ENCODE data around the gene CCNG2. TPM values are rescaled to one million over a fixed set of nuclear protein-coding genes. Genes with fewer than 3 reads are reported as not detected.

Gene CCNG2
- total and polyA plus RNA-seq, 10 donors = 20.2 to 106 (median 58.0) TPM

- TF ChIP-seq CTCF (IDR thresholded peaks at IDR 0.05 in 8 of 11, conservative IDR thresholded peaks at IDR 0.05 in 3 of 11) (peak in 8 of 11 experiments; percentile 9 to 44 (median 32)), POLR2A (IDR thresholded peaks at IDR 0.05) (peak in 1 of 3 donors; percentile 21), POLR2AphosphoS5 (IDR thresholded peaks at IDR 0.05) (peak; percentile 55 to 83 (median 75))
- Histone ChIP-seq H3K4me1 (peaks cover 13 to 86% (median 59%) of the 10 kb centered on the region in 6 donors), H3K36me3 (peaks cover 0 to 45% (median 29%) of the 10 kb centered on the region in 6 donors), H3K27me3 (replicated peaks in 1 of 7) (no peaks in the 10 kb centered on the region), H3K9me3 (no peaks in the 10 kb centered on the region), H3K4me3 (peak overlapping the region; percentile 81 to 99 (median 96)), H3K27ac (peak overlapping the region; percentile 81 to 99 (median 98))
- intact Hi-C loops (cut with DNase I; ENCODE audit: low total_unique reads) = loop anchor here (5.0 to 10.0 kb wide), 2 partner anchors 63 to 86 kb away; no protein-coding TSS in a partner anchor
- WGBS, 5 donors = 0 to 2% (median 0%) methylated on average over 30 to 53 of the region's 53 CpGs
- DNase-seq = peak; percentile 97
These were observed 966 bp downstream of the CCNG2 start for GRCh38 chr4:77157859-77158486.

DNA sequence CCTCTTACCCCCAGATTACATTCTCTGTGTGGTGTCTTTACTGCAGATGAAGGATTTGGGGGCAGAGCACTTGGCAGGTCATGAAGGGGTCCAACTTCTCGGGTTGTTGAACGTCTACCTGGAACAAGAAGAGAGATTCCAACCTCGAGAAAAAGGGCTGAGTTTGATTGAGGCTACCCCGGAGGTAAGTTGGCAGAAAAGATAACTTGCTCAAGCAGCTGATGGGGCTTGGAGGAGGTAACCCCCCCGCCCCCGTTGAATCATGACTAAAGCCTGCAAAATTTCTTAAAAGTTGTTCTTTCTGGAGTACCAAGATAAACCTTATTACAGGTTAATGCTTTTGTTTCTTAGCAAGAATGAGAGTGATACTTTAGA, 1.5 kb downstream of the CCNG2 start:
- intact Hi-C loops (cut with DNase I; ENCODE audit: low total_unique reads) = loop anchor here (5.0 to 10.0 kb wide), 2 partner anchors 64 to 86 kb away; no protein-coding TSS in a partner anchor
- H3K9me3 ChIP-seq = no peaks in the 10 kb centered on the region
- H3K4me1 ChIP-seq = peaks cover 13 to 86% (median 56%) of the 10 kb centered on the region in 6 donors
- 9 to 12% (median 11%) methylated on average over 6 of the region's 6 CpGs for WGBS, 5 donors
- peak overlapping the region; percentile 81 to 99 (median 96) for H3K4me3 ChIP-seq
- H3K27ac ChIP-seq = peak overlapping the region; percentile 81 to 99 (median 98)
- no peaks in the 10 kb centered on the region for H3K27me3 ChIP-seq (replicated peaks in 1 of 7)
- TF ChIP-seq POLR2AphosphoS5 (IDR thresholded peaks at IDR 0.05) (no peak), CTCF (IDR thresholded peaks at IDR 0.05 in 8 of 11, conservative IDR thresholded peaks at IDR 0.05 in 3 of 11) (no peak), POLR2A (IDR thresholded peaks at IDR 0.05) (no peak)
- peaks cover 0 to 50% (median 34%) of the 10 kb centered on the region in 6 donors for H3K36me3 ChIP-seq
- no peak for DNase-seq

DNA sequence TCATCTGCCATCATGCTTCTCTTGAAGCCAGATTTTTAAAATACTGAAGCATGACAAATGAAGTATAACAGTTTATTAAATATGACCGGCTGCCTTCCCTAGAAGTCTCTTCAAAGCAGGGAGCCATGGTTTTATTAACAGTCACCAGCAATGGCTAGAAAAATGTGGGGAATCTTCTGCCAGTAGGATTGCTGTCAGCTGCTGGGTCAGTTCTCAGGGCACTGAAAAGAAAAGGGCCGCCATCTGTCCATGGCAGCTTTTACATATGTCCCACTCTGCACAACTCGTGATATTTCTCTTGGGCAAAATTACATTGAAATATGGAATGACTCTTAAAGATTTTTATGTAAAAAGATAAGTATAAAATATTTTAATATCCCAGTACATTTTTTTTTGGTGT, 2.8 kb downstream of the CCNG2 start:
- 82 to 88% (median 84%) methylated on average over 3 of the region's 3 CpGs for WGBS, 5 donors
- no peak for DNase-seq
- intact Hi-C loops (cut with DNase I; ENCODE audit: low total_unique reads) = loop anchor here (5.0 to 10.0 kb wide), 2 partner anchors 65 to 88 kb away; no protein-coding TSS in a partner anchor

More for the DNA sequence above, 2.8 kb downstream of the CCNG2 start:
- Histone ChIP-seq H3K9me3 (no peaks in the 10 kb centered on the region), H3K27me3 (replicated peaks in 1 of 7) (no peaks in the 10 kb centered on the region), H3K36me3 (peaks cover 0 to 63% (median 46%) of the 10 kb centered on the region in 6 donors), H3K4me3 (no peak overlapping the region), H3K27ac (peak overlapping the region in 2 of 8 donors; percentile 99), H3K4me1 (peaks cover 13 to 86% (median 48%) of the 10 kb centered on the region in 6 donors)
- TF ChIP-seq POLR2AphosphoS5 (IDR thresholded peaks at IDR 0.05) (no peak), CTCF (IDR thresholded peaks at IDR 0.05 in 8 of 11, conservative IDR thresholded peaks at IDR 0.05 in 3 of 11) (no peak), POLR2A (IDR thresholded peaks at IDR 0.05) (no peak)
